Hematopoietic multipotent progenitor cell treated with erythropoietin and hydrocortisone succinate and interleukin-3 and kit ligand, for 8 days (in vitro differentiated cells): ENCODE results near the gene PLEKHG3.
A peak's percentile ranks its signal among the peaks of the same experiment; 100 is the strongest.
"Not testable (repeated sequence)": the region's sequence is repeated elsewhere in the genome, so short reads cannot be mapped to it uniquely, and the experiment has no call there.

Experiments used
- DNase-seq: peaks from one replicate; pipeline ENCODE4 v3.0.0-alpha.2; 2015

Gene PLEKHG3

GRCh38 chr14:64688811-64689281, 15.4 kb upstream of the PLEKHG3 start:
- no peak for DNase-seq

GRCh38 chr14:64689289-64689688, 14.9 kb upstream of the PLEKHG3 start:
- no peak for DNase-seq

DNA sequence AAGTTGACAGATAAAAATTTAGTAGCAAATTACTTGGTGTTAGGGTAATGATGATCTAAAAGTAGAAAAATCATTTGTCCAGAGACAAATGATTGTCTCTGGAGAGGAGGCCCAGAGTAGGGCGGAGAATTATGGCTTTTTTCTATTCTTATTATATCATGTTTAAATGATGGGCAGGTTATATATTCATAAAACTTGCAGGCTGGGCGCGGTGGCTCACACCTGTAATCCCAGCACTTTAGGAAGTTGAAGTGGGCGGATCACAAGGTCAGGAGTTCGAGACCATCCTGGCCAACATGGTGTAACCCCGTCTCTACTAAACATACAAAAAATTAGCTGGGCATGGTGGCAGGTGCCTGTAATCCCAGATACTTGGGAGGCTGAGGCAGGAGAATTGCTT, 13.6 kb upstream of the PLEKHG3 start:
- not testable (repeated sequence) for DNase-seq

DNA sequence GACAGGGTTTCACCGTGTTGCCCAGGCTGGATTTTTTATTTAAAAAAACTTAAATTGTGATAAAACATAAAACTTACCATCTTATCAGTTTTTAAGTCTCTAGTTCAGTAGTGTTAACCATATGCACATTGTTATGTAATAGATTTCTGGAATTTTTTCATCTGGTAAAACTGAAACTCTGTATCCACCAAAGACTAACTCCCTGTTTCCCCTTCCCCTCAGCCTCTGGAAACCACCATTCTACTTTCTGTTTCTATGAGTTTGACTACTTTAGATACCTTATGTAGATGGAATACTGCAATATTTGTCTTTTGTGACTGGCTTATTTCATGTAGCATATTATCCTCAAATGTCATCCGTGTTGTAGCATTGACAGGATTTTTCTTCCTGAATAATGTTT, 12.8 kb upstream of the PLEKHG3 start:
- DNase-seq = no peak

DNA sequence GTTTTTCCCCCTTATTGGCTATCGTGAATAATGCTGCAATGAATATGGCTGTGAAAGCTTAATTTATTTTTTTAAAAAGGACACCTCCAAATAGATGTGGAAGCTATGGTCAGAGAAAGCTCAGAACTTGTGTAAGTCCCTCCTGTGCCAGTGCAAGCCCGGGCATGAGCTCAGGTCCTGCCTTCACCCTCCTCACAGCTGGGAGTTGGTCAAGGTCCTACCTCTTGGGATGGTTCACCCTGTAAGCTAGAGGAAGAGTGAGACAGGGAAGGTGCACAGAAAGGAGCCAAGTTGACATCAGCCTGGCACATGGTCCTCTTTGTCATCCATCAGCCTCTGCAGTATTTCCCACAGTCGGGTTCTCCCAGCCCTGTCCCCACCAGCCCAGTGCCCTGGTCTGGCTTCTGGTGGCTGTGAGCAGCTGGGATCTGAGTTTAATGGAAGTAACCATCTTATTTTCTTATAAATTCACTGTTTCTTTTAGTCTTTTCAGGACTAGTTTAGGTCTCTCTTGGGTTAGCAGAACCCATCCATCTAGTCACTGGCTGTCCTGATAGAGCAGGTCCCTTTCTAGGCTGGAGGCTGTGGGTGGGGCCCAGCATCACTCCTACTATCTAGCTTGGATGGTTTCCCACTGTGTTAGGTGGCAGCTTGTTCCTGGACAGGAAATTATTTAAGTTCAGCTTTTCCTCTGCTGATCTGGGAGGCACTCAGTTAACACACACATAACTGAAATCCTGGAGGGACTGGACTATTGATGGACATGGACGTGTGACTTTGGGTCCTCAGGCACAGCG, 11.8 kb upstream of the PLEKHG3 start:
- no peak for DNase-seq

- no peak for DNase-seq
These were observed 11.0 kb upstream of the PLEKHG3 start for GRCh38 chr14:64692986-64693809.

DNA sequence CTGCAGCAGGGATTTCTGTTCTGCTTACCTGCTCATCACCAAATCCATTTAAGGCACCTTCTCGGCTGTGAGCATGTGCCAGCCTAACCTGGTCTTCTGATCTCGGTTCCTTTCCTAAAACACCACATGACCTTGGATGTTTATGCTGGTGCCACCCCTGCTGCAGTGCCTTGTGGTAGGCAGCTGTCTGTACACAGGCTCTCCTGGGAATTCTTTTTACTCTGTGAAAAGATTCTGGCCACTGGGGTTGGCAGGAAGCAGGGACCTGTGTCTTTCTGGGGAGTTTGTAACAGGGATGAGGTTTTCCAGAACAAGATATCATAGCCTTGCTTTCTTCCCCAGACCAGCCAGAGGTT, 10.4 kb upstream of the PLEKHG3 start:
- DNase-seq = no peak

GRCh38 chr14:64695071-64695470, 9.2 kb upstream of the PLEKHG3 start:
- no peak for DNase-seq

- no peak for DNase-seq
These were observed 7.8 kb upstream of the PLEKHG3 start for GRCh38 chr14:64696355-64696857.

DNA sequence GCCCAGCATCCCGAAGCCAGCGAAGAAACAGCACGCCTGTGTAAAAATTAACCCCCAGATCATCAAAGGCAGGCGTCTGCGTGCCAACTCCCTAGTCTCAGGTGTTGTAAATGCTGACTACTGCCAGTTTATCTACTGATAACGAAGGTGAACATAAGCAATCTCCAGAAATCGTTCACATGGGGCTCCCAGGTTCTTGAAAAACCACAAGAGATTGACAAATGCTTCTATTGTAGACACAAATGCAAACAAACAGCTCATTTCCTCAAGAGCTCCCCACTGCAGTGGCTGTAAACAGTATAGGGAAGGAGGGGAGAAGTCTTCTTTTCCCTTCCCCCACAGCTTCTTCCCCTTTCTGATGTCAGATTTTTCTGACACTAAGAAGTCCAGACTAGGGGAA, 5.3 kb upstream of the PLEKHG3 start:
- no peak for DNase-seq

- no peak for DNase-seq
These were observed 3.9 kb upstream of the PLEKHG3 start for GRCh38 chr14:64700290-64700689.

DNA sequence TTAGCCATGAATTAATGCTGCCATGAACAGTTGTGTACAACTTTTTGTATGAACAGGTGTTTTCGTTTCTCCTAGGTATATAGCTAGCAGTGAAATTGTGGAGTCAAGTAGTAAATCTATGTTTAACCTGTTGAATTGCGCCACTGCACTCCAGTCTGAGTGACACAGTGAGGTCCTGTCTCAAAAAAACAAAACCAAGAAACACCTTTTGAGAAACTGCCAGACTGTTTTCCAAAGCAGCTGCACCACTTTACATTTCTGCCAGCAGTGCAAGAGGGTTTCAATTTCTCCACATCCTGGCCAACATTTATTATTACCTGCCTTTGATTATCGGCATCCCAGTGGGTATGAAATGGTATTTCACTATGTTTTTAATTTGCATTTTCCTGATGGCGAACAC, 3.3 kb upstream of the PLEKHG3 start:
- DNase-seq = no peak

GRCh38 chr14:64701660-64702059, 2.6 kb upstream of the PLEKHG3 start:
- DNase-seq = no peak

DNA sequence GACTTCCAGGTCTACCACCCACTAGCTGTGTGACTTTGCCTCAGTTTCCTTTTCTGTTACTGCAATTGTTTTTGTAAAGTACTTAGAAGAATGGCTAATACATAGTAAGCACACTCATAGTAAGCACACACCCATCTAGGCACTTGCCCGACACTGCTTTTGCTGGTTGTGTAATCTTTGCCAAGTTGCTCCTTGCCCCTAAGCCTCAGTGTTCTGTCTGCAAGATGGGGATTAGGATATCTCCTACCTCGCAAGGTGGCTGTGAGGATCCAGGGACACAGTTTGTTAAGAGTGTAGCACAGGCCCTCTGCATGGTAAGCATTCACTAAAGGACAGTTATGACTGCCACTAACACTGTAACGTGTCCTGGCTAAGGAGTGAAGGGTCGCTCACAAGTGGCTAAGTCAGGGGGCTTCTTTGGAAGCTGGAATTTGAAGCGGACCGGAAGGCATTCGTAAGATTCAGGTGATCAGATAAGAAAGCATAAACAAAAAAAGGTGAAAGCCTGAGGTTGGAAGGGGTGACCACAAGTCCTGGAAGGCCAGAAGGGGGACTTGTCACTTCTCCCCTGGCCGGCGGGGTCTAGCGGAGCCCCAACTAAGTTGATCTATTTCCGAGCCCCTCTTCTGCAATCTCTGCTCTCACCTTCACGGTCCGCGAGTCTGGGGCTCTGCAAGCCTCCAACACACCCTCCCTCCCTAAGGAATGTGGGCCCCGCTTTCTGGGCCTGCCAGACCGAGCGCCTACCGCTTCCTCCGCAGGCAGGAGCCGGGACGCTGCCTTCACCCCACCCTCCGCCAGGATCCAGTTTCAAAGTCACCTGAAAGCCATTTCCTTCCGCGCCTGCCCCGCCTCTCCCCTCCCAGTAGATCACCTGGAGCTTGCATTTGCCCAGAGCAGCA, 1.5 kb upstream of the PLEKHG3 start:
- peak; percentile 36 for DNase-seq

GRCh38 chr14:64703395-64704142, 655 bp upstream of the PLEKHG3 start:
- DNase-seq = no peak

DNA sequence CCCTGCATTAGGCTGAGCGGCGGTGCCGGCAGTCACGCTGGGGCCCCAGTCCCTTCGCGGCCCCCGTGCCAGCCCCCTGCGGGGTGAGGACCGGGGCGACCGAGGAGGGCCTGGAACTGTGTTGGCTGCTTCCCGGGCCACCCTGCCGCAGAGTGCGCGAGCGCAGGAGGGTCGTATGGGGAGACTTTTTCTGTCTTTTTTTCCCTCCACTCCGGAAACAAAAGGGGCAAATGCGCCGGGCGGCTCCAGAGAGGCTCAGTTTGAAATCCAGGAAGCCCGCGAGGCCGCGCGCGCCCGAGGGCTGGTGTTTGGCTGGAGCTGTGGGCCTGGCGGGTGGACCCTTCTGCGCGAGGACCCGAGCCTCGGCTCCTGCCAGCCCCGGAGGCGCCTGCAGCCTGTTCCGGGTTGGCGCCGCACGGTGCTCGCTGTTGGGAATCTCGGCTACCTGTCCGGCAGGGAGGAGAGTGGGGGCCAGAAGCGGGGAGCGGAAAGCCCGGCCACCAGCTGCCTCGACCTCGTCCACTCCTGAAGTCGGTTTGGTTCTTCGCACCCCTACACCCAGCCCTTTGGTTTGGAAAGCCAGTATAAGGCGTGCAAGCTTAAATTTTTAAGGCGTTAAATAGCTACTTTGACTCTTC, 638 bp downstream of the PLEKHG3 start:
- no peak for DNase-seq

- no peak for DNase-seq
These were observed 1.3 kb downstream of the PLEKHG3 start for GRCh38 chr14:64705381-64706118.

DNA sequence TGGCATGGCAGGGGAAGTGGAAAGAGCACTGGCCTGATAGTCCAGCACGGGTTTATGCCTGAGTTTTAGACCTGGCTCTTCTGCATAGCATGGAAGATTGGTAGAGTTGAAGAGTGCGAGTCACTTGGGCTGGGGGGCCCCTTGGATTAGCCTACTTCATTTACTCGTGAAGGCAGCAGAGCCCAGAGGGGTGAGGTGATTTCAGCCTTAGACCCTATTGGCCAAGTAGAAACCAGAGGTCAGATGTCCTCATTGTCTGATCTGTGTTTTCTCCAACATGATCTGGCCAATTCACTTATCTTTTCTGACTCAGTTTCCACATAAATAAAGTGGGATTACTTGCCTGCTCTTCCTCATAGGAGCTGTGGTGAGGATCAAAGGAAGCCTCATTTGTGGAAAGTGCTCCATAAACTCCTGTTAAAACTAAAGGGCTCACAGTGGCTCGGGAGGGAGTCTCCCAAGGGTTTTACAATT, 1.9 kb downstream of the PLEKHG3 start:
- no peak for DNase-seq

DNA sequence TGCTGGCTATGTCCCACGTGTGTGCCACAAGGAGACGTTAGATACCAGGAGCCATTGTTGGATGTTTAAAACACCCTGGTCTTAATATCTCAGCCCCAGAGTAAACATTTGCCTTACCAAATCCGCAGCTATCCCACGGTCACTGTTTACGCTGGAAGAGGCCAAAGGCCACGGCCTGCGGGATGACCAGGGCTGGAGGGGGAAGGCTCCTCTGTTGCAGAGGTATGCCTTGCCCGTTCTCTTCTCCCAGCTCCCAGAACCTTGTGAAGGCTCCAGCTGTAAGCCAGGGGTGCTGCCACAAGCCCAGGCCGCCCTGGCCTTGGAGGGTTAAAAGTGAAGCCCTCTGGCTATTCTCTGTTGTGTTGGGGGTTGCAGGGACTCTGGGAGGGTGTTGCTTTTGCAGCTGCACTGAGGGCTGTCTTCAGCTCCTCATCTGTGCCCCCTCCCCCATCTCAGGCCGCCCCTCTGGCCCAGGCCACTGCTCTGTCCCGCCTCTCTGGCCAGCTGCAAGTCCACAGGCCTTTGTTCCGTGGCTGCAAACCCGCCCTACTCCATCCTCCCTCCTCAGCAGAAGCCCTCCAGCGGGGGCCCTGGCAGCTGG, 2.5 kb downstream of the PLEKHG3 start:
- DNase-seq = no peak

- DNase-seq = no peak
These were observed 3.4 kb downstream of the PLEKHG3 start for GRCh38 chr14:64707661-64708060.
